Measurements from ENCODE around the gene IRX6.

The IRX6 gene

GRCh38 chr16:55324285-55325079, 479 bp downstream of the IRX6 start:
- no peak for DNase-seq

- no peak for DNase-seq
These were observed 1.1 kb downstream of the IRX6 start for GRCh38 chr16:55325080-55325447.

GRCh38 chr16:55325458-55326109, 1.6 kb downstream of the IRX6 start:
- DNase-seq: no peak

GRCh38 chr16:55326261-55327092, 2.5 kb downstream of the IRX6 start:
- DNase-seq: no peak

GRCh38 chr16:55328611-55329569, 4.9 kb downstream of the IRX6 start:
- no peak for DNase-seq

GRCh38 chr16:55329791-55330428, 5.9 kb downstream of the IRX6 start:
- no peak for DNase-seq

GRCh38 chr16:55330781-55331647, 7.0 kb downstream of the IRX6 start:
- DNase-seq: no peak

- no peak for DNase-seq
These were observed 7.7 kb downstream of the IRX6 start for GRCh38 chr16:55331648-55332185.

- peak; percentile 1 for DNase-seq
These were observed 9.7 kb downstream of the IRX6 start for GRCh38 chr16:55333684-55334083.

GRCh38 chr16:55338646-55339045, 14.6 kb downstream of the IRX6 start:
- DNase-seq: no peak

- no peak for DNase-seq
These were observed 16.4 kb downstream of the IRX6 start for GRCh38 chr16:55340445-55340844.

GRCh38 chr16:55341681-55342080, 17.7 kb downstream of the IRX6 start:
- DNase-seq: no peak

- no peak for DNase-seq
These were observed 22.5 kb downstream of the IRX6 start for GRCh38 chr16:55346475-55346874.

GRCh38 chr16:55349867-55350266, 25.9 kb downstream of the IRX6 start:
- no peak for DNase-seq

GRCh38 chr16:55350984-55351383, 27.0 kb downstream of the IRX6 start:
- DNase-seq: no peak

GRCh38 chr16:55351936-55352335, 27.9 kb downstream of the IRX6 start:
- DNase-seq: no peak

GRCh38 chr16:55357241-55357640, 33.2 kb downstream of the IRX6 start:
- DNase-seq: no peak

- DNase-seq: no peak
These were observed 35.9 kb downstream of the IRX6 start for GRCh38 chr16:55359946-55360345.

GRCh38 chr16:55364811-55365210, 40.8 kb downstream of the IRX6 start:
- no peak for DNase-seq

- DNase-seq: no peak
These were observed 43.4 kb downstream of the IRX6 start for GRCh38 chr16:55367301-55367811.

All from OCI-M1 (cell line).